ENCODE results near the gene TARP.
"Not testable (repeated sequence)": the region's sequence is repeated elsewhere in the genome, so short reads cannot be mapped to it uniquely, and the experiment has no call there.

TARP gene

DNA sequence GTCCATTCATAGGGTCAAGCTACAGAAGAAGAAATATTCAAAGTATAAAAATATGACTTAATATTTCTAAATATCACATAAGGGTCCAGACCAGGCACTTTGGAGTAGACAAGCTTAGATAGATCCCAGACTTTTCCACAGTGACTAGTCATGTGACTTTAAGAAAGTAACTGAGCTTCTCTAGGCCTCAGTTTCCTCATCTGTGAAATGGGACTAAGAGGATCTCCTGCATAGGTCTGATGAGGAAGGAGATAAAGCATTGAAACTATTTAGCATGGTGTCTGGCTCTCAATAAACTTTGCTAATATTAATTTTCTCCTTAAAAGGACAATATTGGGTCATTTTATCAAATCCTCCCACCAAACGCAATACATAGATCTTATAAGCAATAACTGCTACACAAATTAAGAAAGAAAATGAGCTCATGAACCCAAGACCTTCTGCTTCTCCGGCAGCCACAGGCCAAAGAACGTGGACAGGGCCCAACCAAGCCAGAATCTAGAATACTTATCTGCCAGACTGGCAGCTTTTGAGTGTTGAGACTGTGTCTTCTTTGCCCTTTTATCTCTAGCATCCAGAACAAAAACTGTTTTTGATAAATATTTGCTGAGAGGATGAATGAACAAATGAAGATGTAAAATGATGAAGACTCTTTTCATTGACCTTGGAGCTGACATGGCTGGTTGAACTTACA is 1.6 kb upstream of the TARP start:
- peak overlapping the region; percentile 92 for H3K27ac ChIP-seq (replicated peaks)
- TF ChIP-seq, protein P1, sequence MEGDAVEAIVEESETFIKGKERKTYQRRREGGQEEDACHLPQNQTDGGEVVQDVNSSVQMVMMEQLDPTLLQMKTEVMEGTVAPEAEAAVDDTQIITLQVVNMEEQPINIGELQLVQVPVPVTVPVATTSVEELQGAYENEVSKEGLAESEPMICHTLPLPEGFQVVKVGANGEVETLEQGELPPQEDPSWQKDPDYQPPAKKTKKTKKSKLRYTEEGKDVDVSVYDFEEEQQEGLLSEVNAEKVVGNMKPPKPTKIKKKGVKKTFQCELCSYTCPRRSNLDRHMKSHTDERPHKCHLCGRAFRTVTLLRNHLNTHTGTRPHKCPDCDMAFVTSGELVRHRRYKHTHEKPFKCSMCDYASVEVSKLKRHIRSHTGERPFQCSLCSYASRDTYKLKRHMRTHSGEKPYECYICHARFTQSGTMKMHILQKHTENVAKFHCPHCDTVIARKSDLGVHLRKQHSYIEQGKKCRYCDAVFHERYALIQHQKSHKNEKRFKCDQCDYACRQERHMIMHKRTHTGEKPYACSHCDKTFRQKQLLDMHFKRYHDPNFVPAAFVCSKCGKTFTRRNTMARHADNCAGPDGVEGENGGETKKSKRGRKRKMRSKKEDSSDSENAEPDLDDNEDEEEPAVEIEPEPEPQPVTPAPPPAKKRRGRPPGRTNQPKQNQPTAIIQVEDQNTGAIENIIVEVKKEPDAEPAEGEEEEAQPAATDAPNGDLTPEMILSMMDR (IDR thresholded peaks at IDR 0.05; ENCODE audit: insufficient read depth, low read length): no peak
- peak; percentile 10; the same call in 1 of the 2 replicates for TF ChIP-seq POLR2AphosphoS5 (IDR thresholded peaks at IDR 0.05; ENCODE audit: low read depth)
- no peaks in the 10 kb centered on the region for H3K27me3 ChIP-seq (ENCODE audit: insufficient read depth, poor library complexity, severe bottlenecking)
- no peak for DNase-seq (ENCODE audit: low read depth in 1 of 2, low spot score in 1 of 2)
- peak overlapping the region; percentile 72 for H3K4me3 ChIP-seq (replicated peaks; ENCODE audit: insufficient read depth, low read length)

DNA sequence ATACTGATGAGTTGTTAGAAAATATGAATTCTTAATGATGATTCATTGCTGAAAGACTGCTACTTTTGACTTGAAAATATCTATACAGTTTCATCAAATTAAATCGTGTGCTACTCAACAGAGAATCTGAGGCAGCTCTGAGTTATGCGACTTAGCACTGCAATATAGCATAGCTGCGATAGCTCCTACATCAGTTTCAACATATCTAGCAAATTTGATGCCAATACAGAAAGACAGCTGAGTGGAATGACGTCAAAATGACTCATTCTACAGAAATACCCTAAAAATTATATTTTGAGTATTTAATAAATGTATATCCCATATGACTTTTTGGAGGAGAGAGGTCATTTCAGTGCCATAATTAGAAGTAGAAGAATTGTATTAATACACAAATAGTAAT is 1.1 kb upstream of the TARP start:
- Histone ChIP-seq H3K27me3 (ENCODE audit: insufficient read depth, poor library complexity, severe bottlenecking) (no peaks in the 10 kb centered on the region), H3K27ac (replicated peaks) (peak overlapping the region; percentile 92), H3K4me3 (replicated peaks; ENCODE audit: insufficient read depth, low read length) (peak overlapping the region; percentile 72)
- TF ChIP-seq, protein P2, sequence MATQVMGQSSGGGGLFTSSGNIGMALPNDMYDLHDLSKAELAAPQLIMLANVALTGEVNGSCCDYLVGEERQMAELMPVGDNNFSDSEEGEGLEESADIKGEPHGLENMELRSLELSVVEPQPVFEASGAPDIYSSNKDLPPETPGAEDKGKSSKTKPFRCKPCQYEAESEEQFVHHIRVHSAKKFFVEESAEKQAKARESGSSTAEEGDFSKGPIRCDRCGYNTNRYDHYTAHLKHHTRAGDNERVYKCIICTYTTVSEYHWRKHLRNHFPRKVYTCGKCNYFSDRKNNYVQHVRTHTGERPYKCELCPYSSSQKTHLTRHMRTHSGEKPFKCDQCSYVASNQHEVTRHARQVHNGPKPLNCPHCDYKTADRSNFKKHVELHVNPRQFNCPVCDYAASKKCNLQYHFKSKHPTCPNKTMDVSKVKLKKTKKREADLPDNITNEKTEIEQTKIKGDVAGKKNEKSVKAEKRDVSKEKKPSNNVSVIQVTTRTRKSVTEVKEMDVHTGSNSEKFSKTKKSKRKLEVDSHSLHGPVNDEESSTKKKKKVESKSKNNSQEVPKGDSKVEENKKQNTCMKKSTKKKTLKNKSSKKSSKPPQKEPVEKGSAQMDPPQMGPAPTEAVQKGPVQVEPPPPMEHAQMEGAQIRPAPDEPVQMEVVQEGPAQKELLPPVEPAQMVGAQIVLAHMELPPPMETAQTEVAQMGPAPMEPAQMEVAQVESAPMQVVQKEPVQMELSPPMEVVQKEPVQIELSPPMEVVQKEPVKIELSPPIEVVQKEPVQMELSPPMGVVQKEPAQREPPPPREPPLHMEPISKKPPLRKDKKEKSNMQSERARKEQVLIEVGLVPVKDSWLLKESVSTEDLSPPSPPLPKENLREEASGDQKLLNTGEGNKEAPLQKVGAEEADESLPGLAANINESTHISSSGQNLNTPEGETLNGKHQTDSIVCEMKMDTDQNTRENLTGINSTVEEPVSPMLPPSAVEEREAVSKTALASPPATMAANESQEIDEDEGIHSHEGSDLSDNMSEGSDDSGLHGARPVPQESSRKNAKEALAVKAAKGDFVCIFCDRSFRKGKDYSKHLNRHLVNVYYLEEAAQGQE (IDR thresholded peaks at IDR 0.05; ENCODE audit: insufficient replicate concordance, low read depth): no peak
- no peak for TF ChIP-seq GABPA (IDR thresholded peaks at IDR 0.05; ENCODE audit: low read depth)
- TF ChIP-seq SPI1 (IDR thresholded peaks at IDR 0.05; ENCODE audit: borderline replicate concordance, low read depth): no peak
- TF ChIP-seq, protein P1 (IDR thresholded peaks at IDR 0.05; ENCODE audit: insufficient read depth, low read length): no peak
- TF ChIP-seq POLR2AphosphoS5 (IDR thresholded peaks at IDR 0.05; ENCODE audit: low read depth): no peak
- peak; percentile 41 to 73 for DNase-seq (ENCODE audit: low read depth in 1 of 2, low spot score in 1 of 2)

DNA sequence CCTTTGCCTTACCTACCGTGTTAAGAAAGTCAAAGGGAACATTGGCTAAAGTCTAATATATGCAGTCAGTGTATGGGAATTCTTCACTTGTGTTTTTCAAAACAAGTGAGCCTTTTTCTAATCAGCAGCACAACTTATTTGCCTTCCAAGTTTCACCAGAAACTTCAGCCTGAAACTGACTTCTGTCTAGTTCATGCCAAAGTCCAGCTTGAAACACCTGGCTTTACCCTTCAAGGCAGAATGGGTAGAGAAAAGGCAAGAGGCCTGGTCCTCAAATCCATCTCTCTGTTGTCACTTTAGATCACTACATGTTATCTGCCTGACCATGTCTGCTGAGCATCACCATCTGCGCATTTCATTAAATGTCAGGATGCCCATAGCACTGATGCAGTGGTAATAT is 3.0 kb downstream of the TARP start:
- not testable (repeated sequence) for H3K4me3 ChIP-seq (replicated peaks; ENCODE audit: insufficient read depth, low read length); H3K27me3 ChIP-seq (ENCODE audit: insufficient read depth, poor library complexity, severe bottlenecking); H3K27ac ChIP-seq (replicated peaks); DNase-seq (ENCODE audit: low read depth in 1 of 2, low spot score in 1 of 2)

DNA sequence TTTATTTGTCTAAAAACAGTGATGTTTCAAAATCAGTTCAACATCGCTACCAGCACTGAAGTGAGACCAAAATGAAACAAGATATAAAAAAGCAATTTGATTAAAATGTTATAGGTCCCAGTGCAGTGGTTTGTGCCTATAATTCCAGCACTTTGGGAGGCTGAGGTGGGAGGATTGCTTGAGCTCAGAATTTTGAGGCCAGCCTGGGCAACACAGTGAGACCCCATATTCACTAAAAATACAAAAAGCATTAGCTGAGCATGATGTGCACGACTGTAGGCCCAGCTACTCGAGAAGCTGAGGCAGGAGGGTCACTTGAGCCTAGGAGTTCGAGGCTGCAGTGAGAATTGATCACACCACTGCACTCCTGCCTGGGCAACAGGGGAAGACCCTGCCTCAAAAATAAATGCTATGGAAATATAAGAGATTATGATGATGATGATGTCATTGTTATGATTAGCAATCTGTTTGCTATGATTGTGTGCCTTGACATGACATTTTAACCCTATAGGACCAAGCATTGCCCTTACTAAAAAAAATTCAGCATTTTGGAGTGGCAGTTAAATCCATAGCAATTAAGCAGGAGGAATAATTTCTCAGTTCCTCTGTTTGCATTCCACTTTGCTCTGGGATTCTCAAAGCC is 3.6 kb downstream of the TARP start:
- not testable (repeated sequence) for H3K4me3 ChIP-seq (replicated peaks; ENCODE audit: insufficient read depth, low read length); H3K27me3 ChIP-seq (ENCODE audit: insufficient read depth, poor library complexity, severe bottlenecking); DNase-seq (ENCODE audit: low read depth in 1 of 2, low spot score in 1 of 2)
- 0 out of 2 replicates have a peak overlapping the region, but pooled peaks have one; percentile 5 for H3K27ac ChIP-seq (replicated peaks)

DNA sequence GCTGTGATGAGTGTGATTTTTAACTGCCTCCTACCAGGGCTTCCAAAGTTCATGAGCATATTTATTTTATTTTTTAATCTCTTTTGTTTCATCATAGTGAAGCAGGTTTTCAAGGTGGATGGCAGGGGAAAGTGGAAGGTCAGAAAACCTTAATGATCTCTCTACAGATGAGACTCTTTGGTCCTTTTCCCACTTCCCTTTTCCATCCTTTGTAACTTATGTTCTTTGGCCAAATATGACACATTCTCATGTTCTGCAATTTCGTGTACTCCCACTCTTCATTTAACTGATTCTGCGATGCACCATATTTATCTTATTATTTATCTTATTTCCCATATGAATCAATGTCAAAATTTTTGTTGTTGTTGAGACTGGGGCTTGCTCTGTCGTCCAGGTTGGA is 7.5 kb downstream of the TARP start:
- not testable (repeated sequence) for H3K4me3 ChIP-seq (replicated peaks; ENCODE audit: insufficient read depth, low read length); DNase-seq (ENCODE audit: low read depth in 1 of 2, low spot score in 1 of 2); H3K27me3 ChIP-seq (ENCODE audit: insufficient read depth, poor library complexity, severe bottlenecking); H3K27ac ChIP-seq (replicated peaks)
- peak; percentile 89 for TF ChIP-seq SPI1 (IDR thresholded peaks at IDR 0.05; ENCODE audit: borderline replicate concordance, low read depth)

DNA sequence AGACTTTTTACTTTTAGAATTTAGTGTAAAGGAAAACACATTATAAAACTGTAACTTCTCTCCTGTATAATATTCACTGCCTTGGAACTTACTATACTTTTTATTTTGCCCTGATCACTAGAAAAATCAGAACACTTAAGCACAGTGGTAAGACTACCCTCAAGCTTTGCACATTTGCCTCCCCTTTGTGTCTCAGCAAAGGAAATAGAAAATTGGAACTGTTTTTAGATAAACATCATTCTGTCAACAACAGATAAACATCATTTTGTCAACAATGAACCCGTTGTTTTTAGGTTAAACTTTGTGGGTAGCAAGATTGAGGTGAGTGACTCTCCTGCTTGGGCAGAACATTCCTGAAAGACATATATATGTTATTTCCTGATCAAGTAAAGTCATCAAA is 8.8 kb downstream of the TARP start:
- not testable (repeated sequence) for H3K27me3 ChIP-seq (ENCODE audit: insufficient read depth, poor library complexity, severe bottlenecking); H3K27ac ChIP-seq (replicated peaks); H3K4me3 ChIP-seq (replicated peaks; ENCODE audit: insufficient read depth, low read length); DNase-seq (ENCODE audit: low read depth in 1 of 2, low spot score in 1 of 2)

DNA sequence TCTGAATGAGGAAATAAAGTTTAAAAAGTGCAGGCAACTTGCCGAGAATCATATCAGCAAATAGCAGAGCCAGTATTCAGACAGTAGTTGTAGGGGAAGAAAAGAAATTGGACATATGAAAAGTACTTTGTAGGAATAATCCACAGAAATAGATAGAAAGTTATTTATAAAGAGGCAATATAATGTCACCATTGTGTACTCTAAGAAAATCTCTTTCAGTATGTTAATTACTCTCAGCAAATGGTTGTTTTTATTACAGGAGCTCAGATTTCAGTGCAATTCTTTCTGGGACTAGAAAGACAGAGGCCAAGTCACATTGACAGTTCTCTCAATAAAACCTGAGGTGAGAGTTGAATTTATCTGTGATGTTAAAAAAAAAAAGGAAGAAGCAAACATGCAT is 10.2 kb downstream of the TARP start:
- not testable (repeated sequence) for DNase-seq (ENCODE audit: low read depth in 1 of 2, low spot score in 1 of 2); H3K4me3 ChIP-seq (replicated peaks; ENCODE audit: insufficient read depth, low read length); H3K27me3 ChIP-seq (ENCODE audit: insufficient read depth, poor library complexity, severe bottlenecking)
- peak overlapping the region; percentile 7; the same call in 1 of the 2 replicates for H3K27ac ChIP-seq (replicated peaks)
